Lower leg skin (tissue), 3 donors: ENCODE data around the gene LPCAT4.

Experiments
- CTCF ChIP-seq, 3 donors: fragments of 450-650 bp; IDR thresholded peaks; one replicate each; pipeline ENCODE4 v1.5.1; 2016; ENCODE audit warnings: antibody characterized with exemption in 3 of 3, mild to moderate bottlenecking in 3 of 3, moderate library complexity in 2 of 3
- POLR2A ChIP-seq, 2 donors: fragments of 450-650 bp; IDR thresholded peaks; one replicate each; pipeline ENCODE4 v1.6.1; 2016 to 2017; ENCODE audit warnings: antibody characterized with exemption in 2 of 2, mild to moderate bottlenecking in 1 of 2, moderate library complexity in 1 of 2

- no peak for TF ChIP-seq CTCF (IDR thresholded peaks at IDR 0.05)
- no peak for TF ChIP-seq POLR2A (IDR thresholded peaks at IDR 0.05)
Observed at GRCh38 chr15:34335176-34336032, 31.6 kb downstream of the LPCAT4 start.
